GM12878 (cell line): ENCODE results near the gene NGRN. TPM values are rescaled to one million over a fixed set of nuclear protein-coding genes. Genes with fewer than 3 reads are reported as not detected.
A peak's percentile ranks its signal among the peaks of the same experiment; 100 is the strongest.

Source experiments
- ATAC-seq: fragments of 200-7000 bp; cut with Tn5 transposase; 3 replicates; pipeline ENCODE4 v1.9.1; 2020; ENCODE audit warnings: mild to moderate bottlenecking, moderate library complexity
- BruUV-seq: library from RNA; stranded (reverse); fragments of 400-500 nt; replicated peaks from 2 replicates; lab custom pipeline; 2021; lab: Mats Ljungman, UMichigan
- CTCF ChIA-PET: fragments of 300-600 bp; sonication (Branson Sonifier 250); formaldehyde crosslinking; extraction: SDS; loops from one replicate; lab custom pipeline; 2021; ENCODE audit warnings: inconsistent platforms; lab: Yijun Ruan, JAX
- POLR2A ChIA-PET: fragments of 350-600 bp; formaldehyde crosslinking; extraction: SDS; loops from one replicate; lab custom pipeline; 2021; ENCODE audit warnings: inconsistent platforms; lab: Charles Lee
- RAD21 ChIA-PET: fragments of 300-600 bp; sonication (Branson Sonifier 250); formaldehyde crosslinking; loops from one replicate; lab custom pipeline; 2023; ENCODE audit warnings: antibody characterized with exemption; ENCODE audit not compliant: unreplicated experiment; lab: Charles Lee
- SMC1A ChIA-PET: fragments of 300-600 bp; sonication (Branson Sonifier 250); formaldehyde crosslinking; loops from one replicate; lab custom pipeline; 2023; ENCODE audit not compliant: unreplicated experiment, uncharacterized antibody; lab: Charles Lee
- DNase-seq: peaks from one replicate; pipeline ENCODE4 v3.0.0-alpha.2; 2011; ENCODE audit warnings: low read depth, low spot score
- FAIRE-seq: peaks from 3 replicates; lab custom pipeline; 2011; peaks lifted over from hg19 to GRCh38; lab: Jason Lieb, UNC
- H2AFZ ChIP-seq: 2 replicates; pipeline ENCODE4 v1.6.0; 2011; ENCODE audit warnings: low read depth, low read length, control low read depth; ENCODE audit not compliant: control insufficient read depth
- H3K27ac ChIP-seq: 2 replicates; pipeline ENCODE4 v1.5.1; 2011; ENCODE audit warnings: control low read depth; ENCODE audit not compliant: control insufficient read depth, insufficient read depth
- H3K27me3 ChIP-seq, 2 experiments: replicated peaks in 1 of 2; 2 replicates each; pipeline versions ENCODE4 v1.6.0 to v1.6.1; 2011; ENCODE audit warnings: low read length in 1 of 2; ENCODE audit not compliant: control insufficient read depth in 2 of 2, insufficient read depth in 2 of 2
- H3K36me3 ChIP-seq, 2 experiments: 2 replicates each; pipeline ENCODE4 v1.5.1; 2011; ENCODE audit warnings: low read length in 1 of 2; ENCODE audit not compliant: control insufficient read depth in 2 of 2, insufficient read depth in 2 of 2
- H3K4me1 ChIP-seq: 2 replicates; pipeline ENCODE4 v1.6.1; 2011; ENCODE audit warnings: mild to moderate bottlenecking, low read length, moderate library complexity, mixed read lengths; ENCODE audit not compliant: control insufficient read depth, insufficient read depth
- H3K4me2 ChIP-seq: 2 replicates; pipeline ENCODE4 v1.6.0; 2011; ENCODE audit warnings: control low read depth; ENCODE audit not compliant: control insufficient read depth, insufficient read depth
- H3K4me3 ChIP-seq: fragments of 200-600 bp; sonication (generic); 2 replicates; pipeline ENCODE4 v1.5.1; 2016
- H3K79me2 ChIP-seq: 2 replicates; pipeline ENCODE4 v1.6.0; 2011; ENCODE audit warnings: low read length; ENCODE audit not compliant: control insufficient read depth, insufficient read depth
- H3K9ac ChIP-seq: 2 replicates; pipeline ENCODE4 v1.8.0; 2011; ENCODE audit warnings: low read length, control low read depth, mixed read lengths; ENCODE audit not compliant: control insufficient read depth, insufficient read depth
- H3K9me3 ChIP-seq: replicated peaks from 3 replicates; pipeline ENCODE4 v1.5.1; 2011; ENCODE audit warnings: mild to moderate bottlenecking, low read length; ENCODE audit not compliant: control insufficient read depth, insufficient read depth
- H4K20me1 ChIP-seq: 2 replicates; pipeline ENCODE4 v1.6.0; 2011; ENCODE audit not compliant: control insufficient read depth, insufficient read depth
- CBFB ChIP-seq: IDR thresholded peaks from 2 replicates; pipeline ENCODE4 v1.6.1; 2016; ENCODE audit warnings: antibody characterized with exemption, low read depth
- HCFC1 ChIP-seq: fragments of 150-350 bp; IDR thresholded peaks from 2 replicates; pipeline ENCODE4 v1.6.1; 2014; ENCODE audit warnings: low read length
- HDGF ChIP-seq: fragments of 450-650 bp; IDR thresholded peaks from 2 replicates; pipeline ENCODE4 v1.6.1; 2016; ENCODE audit warnings: antibody characterized with exemption
- KLF5 ChIP-seq: fragments of 450-650 bp; IDR thresholded peaks from 2 replicates; pipeline ENCODE4 v1.6.1; 2014; ENCODE audit warnings: mild to moderate bottlenecking; ENCODE audit not compliant: partially characterized antibody
- NBN ChIP-seq: fragments of 450-650 bp; IDR thresholded peaks from 2 replicates; pipeline ENCODE4 v1.6.1; 2016
- NFYB ChIP-seq: IDR thresholded peaks from 2 replicates; pipeline ENCODE4 v1.6.1; 2011; ENCODE audit warnings: low read depth, mild to moderate bottlenecking, low read length, improper control_type of control experiment, moderate library complexity; ENCODE audit not compliant: insufficient read depth
- POLR2AphosphoS5 ChIP-seq: IDR thresholded peaks from 2 replicates; pipeline ENCODE4 v1.6.1; 2011; ENCODE audit warnings: mild to moderate bottlenecking, low read length, inconsistent platforms
- POU2F2 ChIP-seq: IDR thresholded peaks from 3 replicates; pipeline ENCODE4 v1.6.1; 2011; ENCODE audit warnings: low read depth, mild to moderate bottlenecking, low read length, borderline replicate concordance
- RUNX3 ChIP-seq: IDR thresholded peaks from 2 replicates; pipeline ENCODE4 v1.6.1; 2012; ENCODE audit warnings: low read length, inconsistent platforms
- SMC3 ChIP-seq: IDR thresholded peaks from 2 replicates; pipeline ENCODE4 v1.6.1; 2011; ENCODE audit warnings: low read length, improper control_type of control experiment, borderline replicate concordance
- SUPT20H ChIP-seq: IDR thresholded peaks from 2 replicates; pipeline ENCODE4 v1.6.1; 2011; ENCODE audit warnings: low read depth, mild to moderate bottlenecking, low read length, moderate library complexity, borderline replicate concordance; ENCODE audit not compliant: control insufficient read depth
- USF1 ChIP-seq: IDR thresholded peaks from 2 replicates; pipeline ENCODE4 v1.6.1; 2011; ENCODE audit warnings: borderline replicate concordance, low read depth, mild to moderate bottlenecking, moderate library complexity, mixed read lengths, low read length; ENCODE audit not compliant: insufficient read depth; ENCODE audit errors: extremely low read length
- WRNIP1 ChIP-seq: IDR thresholded peaks from 2 replicates; pipeline ENCODE4 v1.6.1; 2011; ENCODE audit warnings: low read depth, low read length, improper control_type of control experiment, borderline replicate concordance
- YY1 ChIP-seq: IDR thresholded peaks from 2 replicates; pipeline ENCODE4 v1.6.1; 2011; ENCODE audit warnings: low read depth, mild to moderate bottlenecking, low read length
- ZNF274 ChIP-seq: IDR thresholded peaks from one replicate; pipeline ENCODE4 v1.8.0; 2011; ENCODE audit not compliant: insufficient read length, insufficient read depth
- ZNF384 ChIP-seq: IDR thresholded peaks from 2 replicates; pipeline ENCODE4 v1.6.1; 2012; ENCODE audit warnings: low read depth, mild to moderate bottlenecking, low read length, improper control_type of control experiment, borderline replicate concordance
- WGBS: methylation state at CpG from one replicate; pipeline ENCODE4 v1.1.6; 2016; ENCODE audit warnings: low lambda C conversion rate; ENCODE audit not compliant: insufficient replicate concordance, insufficient coverage; ENCODE audit errors: missing lambda C conversion rate; 5-methylcytosine and 5-hydroxymethylcytosine counted together
- in situ Hi-C: fragments of 300-500 bp; cut with MboI; formaldehyde crosslinking; loops from 9 replicates; pipeline ENCODE4 v1.14.3; 2018; ENCODE audit warnings: mixed read lengths
- intact Hi-C: fragments of 100-400 bp; cut with micrococcal nuclease; formaldehyde crosslinking; loops from one replicate; pipeline ENCODE4 v1.14.2; 2022; ENCODE audit not compliant: unreplicated experiment
- polyA plus RNA-seq, 11 experiments: library from polyadenylated mRNA; depleted of rRNA in 4 of 11; unstranded in 6 of 11; stranded (reverse) in 5 of 11; fragments of >200 nt; fragmentation: Nextera tagmentation in 4 of 11; fragmentation: Illumina TruSeq in 1 of 11; extraction: Ambion mirVana in 4 of 11; extraction: Trizol in 1 of 11; gene quantifications; 1 replicate in 1 of 11; 2 replicates in 10 of 11; pipeline versions ENCODE4 v1.2.1 to v1.2.3, GENCODE V29; 2011 to 2016; ENCODE audit warnings: inconsistent platforms in 2 of 11, missing spikeins in 2 of 11, low read depth in 1 of 11
- total RNA-seq, 4 experiments: library from RNA; depleted of rRNA in 3 of 4; stranded (reverse); fragments of >200 nt in 3 of 4; fragmentation: Illumina TruSeq in 1 of 4; extraction: Trizol in 1 of 4; gene quantifications; 2 replicates each; pipeline versions ENCODE4 v1.2.1 to v1.2.3, GENCODE V29; 2013 to 2021
- TF ChIP-seq, protein P1 (sequence below): IDR thresholded peaks from 2 replicates; pipeline ENCODE4 v1.6.1; 2012; ENCODE audit warnings: low read depth, low read length, improper control_type of control experiment

Gene NGRN
- total and polyA plus RNA-seq, 10 of the 15 experiments (the other 5 are each of a cell fraction or from before 2014, with no cell fraction given): 5.8 to 31.3 (median 23.2) TPM

DNA sequence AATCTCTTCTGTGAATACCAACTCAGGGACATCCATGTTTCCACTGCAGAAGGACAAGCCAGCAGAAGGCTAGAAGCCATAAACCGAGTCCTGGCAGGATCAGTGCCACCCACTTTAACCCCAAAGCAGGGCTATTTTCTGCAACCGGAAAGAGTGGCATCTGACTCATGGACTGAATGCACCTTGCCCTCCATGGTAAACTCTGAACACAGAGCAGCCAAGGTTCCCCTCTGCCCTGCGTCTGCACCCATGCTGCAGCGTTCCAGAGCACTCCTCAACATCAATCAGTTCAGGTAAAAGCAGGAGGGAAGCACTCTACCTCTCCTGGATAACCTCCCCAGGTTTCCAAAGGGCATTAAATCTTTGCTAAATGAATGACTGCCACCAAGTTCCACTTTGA, 801 bp upstream of the NGRN start:
- H3K79me2 ChIP-seq: peaks cover 39% of the 10 kb centered on the region
- BruUV-seq: no TSS peak
- H3K9ac ChIP-seq: peak overlapping the region; percentile 82
- H3K4me2 ChIP-seq: peak overlapping the region; percentile 83
- in situ Hi-C loops (no loop called here), intact Hi-C loops (no loop called here)
- H3K4me1 ChIP-seq: peaks cover 19% of the 10 kb centered on the region
- no peaks in the 10 kb centered on the region for H3K27me3 ChIP-seq
- ChIA-PET CTCF (no interaction called here), RAD21 (no interaction called here), POLR2A (no interaction called here), SMC1A (no interaction called here)
- no peaks in the 10 kb centered on the region for H3K9me3 ChIP-seq
- no peak for FAIRE-seq
- TF ChIP-seq, protein P1, sequence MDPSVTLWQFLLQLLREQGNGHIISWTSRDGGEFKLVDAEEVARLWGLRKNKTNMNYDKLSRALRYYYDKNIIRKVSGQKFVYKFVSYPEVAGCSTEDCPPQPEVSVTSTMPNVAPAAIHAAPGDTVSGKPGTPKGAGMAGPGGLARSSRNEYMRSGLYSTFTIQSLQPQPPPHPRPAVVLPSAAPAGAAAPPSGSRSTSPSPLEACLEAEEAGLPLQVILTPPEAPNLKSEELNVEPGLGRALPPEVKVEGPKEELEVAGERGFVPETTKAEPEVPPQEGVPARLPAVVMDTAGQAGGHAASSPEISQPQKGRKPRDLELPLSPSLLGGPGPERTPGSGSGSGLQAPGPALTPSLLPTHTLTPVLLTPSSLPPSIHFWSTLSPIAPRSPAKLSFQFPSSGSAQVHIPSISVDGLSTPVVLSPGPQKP: no peak
- TF ChIP-seq POLR2AphosphoS5: no peak
- no peak for TF ChIP-seq NBN
- TF ChIP-seq CBFB: no peak
- no peak for TF ChIP-seq RUNX3
- 0 out of 3 replicates have a peak, but pooled peaks have one; percentile 7 for TF ChIP-seq POU2F2
- DNase-seq: no peak
- no peaks in the 10 kb centered on the region for H3K36me3 ChIP-seq
- peak overlapping the region; percentile 82 for H3K4me3 ChIP-seq
- 20% methylated on average over 4 of the region's 4 CpGs for WGBS
- H3K27ac ChIP-seq: peak overlapping the region; percentile 87
- peak overlapping the region; percentile 95 for H2AFZ ChIP-seq
- H4K20me1 ChIP-seq: no peaks in the 10 kb centered on the region
- peak; percentile 39 for ATAC-seq

- Histone ChIP-seq H3K79me2 (peaks cover 43% of the 10 kb centered on the region), H3K4me2 (peak overlapping the region; percentile 77), H3K4me1 (peaks cover 13% of the 10 kb centered on the region), H3K36me3 (peaks cover 0 to 2% of the 10 kb centered on the region in 2 experiments; a peak in 2 of 4 replicates), H4K20me1 (no peaks in the 10 kb centered on the region), H3K27me3 (no peaks in the 10 kb centered on the region), H2AFZ (peak overlapping the region; percentile 95), H3K9me3 (no peaks in the 10 kb centered on the region), H3K9ac (peak overlapping the region; percentile 82), H3K27ac (peak overlapping the region; percentile 87), H3K4me3 (peak overlapping the region; percentile 82)
- 2% methylated on average over 16 of the region's 16 CpGs for WGBS
- BruUV-seq: no TSS peak
- no peak for DNase-seq
- in situ Hi-C loops: no loop called here
- ChIA-PET POLR2A (interaction anchor here (0.6 to 1.2 kb wide), 6 partner anchors 32 to 104 kb away, joined by 3 to 16 read pairs (median 4); partner anchors contain the start of genes CIB1 and GDPGP1), SMC1A (interaction anchor here (0.6 to 1.1 kb wide), 3 partner anchors 30 to 115 kb away, joined by 3 read pairs; no protein-coding TSS in a partner anchor), RAD21 (interaction anchor here (0.7 to 4.0 kb wide), 4 partner anchors 20 to 109 kb away, joined by 3 to 47 read pairs (median 4); partner anchors contain the start of genes CIB1 and GDPGP1), CTCF (interaction anchor here (0.7 to 1.0 kb wide), 4 partner anchors 21 to 665 kb away, joined by 3 to 8 read pairs (median 3); partner anchors contain the start of genes CIB1 and GDPGP1)
- intact Hi-C loops: no loop called here
- no peak for FAIRE-seq
- peak; percentile 22 for ATAC-seq
- TF ChIP-seq HDGF: no peak
- no peak for TF ChIP-seq USF1
- no peak for TF ChIP-seq ZNF274
- no peak for TF ChIP-seq SUPT20H
- TF ChIP-seq RUNX3: no peak
- no peak for TF ChIP-seq NFYB
- no peak for TF ChIP-seq SMC3
- TF ChIP-seq WRNIP1: no peak
- peak; percentile 49; the same call in 1 of the 2 replicates for TF ChIP-seq YY1
- TF ChIP-seq KLF5: no peak
- TF ChIP-seq HCFC1: no peak
- no peak for TF ChIP-seq ZNF384
These were observed 574 bp downstream of the NGRN start for GRCh38 chr15:90266061-90266431.
